PC-9 (cell line): ENCODE results near the gene EPS15. TPM values are rescaled to one million over a fixed set of nuclear protein-coding genes. Genes with fewer than 3 reads are reported as not detected.
"Not testable (repeated sequence)": the region's sequence is repeated elsewhere in the genome, so short reads cannot be mapped to it uniquely, and the experiment has no call there.

Experiments
- BruUV-seq: library from RNA; stranded (reverse); fragments of 400-500 nt; replicated peaks from 2 replicates; lab custom pipeline; 2021; lab: Mats Ljungman, UMichigan
- CTCF ChIA-PET: fragments of 300-600 bp; sonication (Branson Sonifier 250); formaldehyde crosslinking; loops from one replicate; lab custom pipeline; 2022; ENCODE audit warnings: antibody characterized with exemption; lab: Charles Lee
- POLR2A ChIA-PET: fragments of 300-600 bp; sonication (Branson Sonifier 250); formaldehyde crosslinking; loops from one replicate; lab custom pipeline; 2022; ENCODE audit warnings: antibody characterized with exemption; ENCODE audit not compliant: unreplicated experiment; lab: Charles Lee
- DNase-seq, 2 experiments: peaks; one replicate each; pipeline versions ENCODE4 v3.0.0 to v3.0.0-alpha.2; 2015 to 2022; ENCODE audit warnings: mixed read lengths in 1 of 2
- H2AFZ ChIP-seq: fragments of 200-600 bp; sonication (generic); 2 replicates; pipeline ENCODE4 v1.8.1; 2017; ENCODE audit warnings: antibody characterized with exemption
- H3F3A ChIP-seq: fragments of 200-600 bp; sonication (generic); 2 replicates; pipeline ENCODE4 v1.8.1; 2017; ENCODE audit warnings: antibody characterized with exemption, mild to moderate bottlenecking, low read depth; ENCODE audit not compliant: insufficient read depth
- H3K27ac ChIP-seq: fragments of 200-600 bp; sonication (generic); 2 replicates; pipeline ENCODE4 v1.6.1; 2016; ENCODE audit warnings: mixed run types
- H3K27me3 ChIP-seq: fragments of 200-600 bp; sonication (generic); 2 replicates; pipeline ENCODE4 v1.6.1; 2016; ENCODE audit warnings: low read depth, mixed run types; ENCODE audit not compliant: insufficient read depth
- H3K36me3 ChIP-seq: fragments of 200-600 bp; sonication (generic); 2 replicates; pipeline ENCODE4 v1.6.1; 2016; ENCODE audit warnings: low read depth, mixed run types
- H3K4me1 ChIP-seq: fragments of 200-600 bp; sonication (generic); replicated peaks from 2 replicates; pipeline ENCODE4 v1.6.1; 2016; ENCODE audit warnings: mixed run types; ENCODE audit not compliant: insufficient read depth
- H3K4me2 ChIP-seq: fragments of 200-600 bp; sonication (generic); 2 replicates; pipeline ENCODE4 v1.6.1; 2017; ENCODE audit warnings: mixed run types
- H3K4me3 ChIP-seq: fragments of 200-600 bp; sonication (generic); 2 replicates; pipeline ENCODE4 v1.6.1; 2016; ENCODE audit warnings: mixed run types
- H3K79me2 ChIP-seq: fragments of 200-600 bp; sonication (generic); 2 replicates; pipeline ENCODE4 v1.6.1; 2017; ENCODE audit warnings: low read depth, mixed run types
- H3K9me2 ChIP-seq: fragments of 200-600 bp; sonication (generic); 2 replicates; pipeline ENCODE4 v1.8.1; 2017; ENCODE audit warnings: mild to moderate bottlenecking; ENCODE audit not compliant: insufficient read depth
- H3K9me3 ChIP-seq: fragments of 200-600 bp; sonication (generic); 2 replicates; pipeline ENCODE4 v1.8.1; 2016; ENCODE audit warnings: low read depth; ENCODE audit not compliant: insufficient read depth
- H4K20me1 ChIP-seq: fragments of 200-600 bp; sonication (generic); 2 replicates; pipeline ENCODE4 v1.8.1; 2017; ENCODE audit not compliant: insufficient read depth
- CTCF ChIP-seq: fragments of 200-600 bp; sonication (generic); conservative IDR thresholded peaks from 2 replicates; pipeline ENCODE4 v1.6.1; 2017; ENCODE audit warnings: mixed run types, antibody characterized with exemption, mild to moderate bottlenecking, moderate library complexity
- EZH2 ChIP-seq: fragments of 200-600 bp; sonication (generic); IDR thresholded peaks from 2 replicates; pipeline ENCODE4 v1.8.0; 2017; ENCODE audit warnings: antibody characterized with exemption, low read depth
- intact Hi-C: fragments of 100-400 bp; cut with micrococcal nuclease; formaldehyde crosslinking; loops from one replicate; pipeline ENCODE4 v1.10.0; 2022; ENCODE audit not compliant: unreplicated experiment
- total RNA-seq: library from RNA; stranded (reverse); gene quantifications from 2 replicates; pipeline ENCODE4 v1.2.3, GENCODE V29; 2021

EPS15 gene
- total RNA-seq, 1 experiment from 2014 or later: 60.1 TPM

- ChIA-PET CTCF (no interaction called here), POLR2A (interaction anchor here (0.7 kb wide), 1 partner anchor 1812 kb away, joined by 4 read pairs; no protein-coding TSS in a partner anchor)
- BruUV-seq: no TSS peak
- TF ChIP-seq CTCF: no peak
- TF ChIP-seq EZH2: no peak
- no peak overlapping the region for H3K4me3 ChIP-seq
- DNase-seq: no peak
- 0 out of 2 replicates have a peak, but pooled peaks cover 6% of the 10 kb centered on the region for H4K20me1 ChIP-seq
- no peaks in the 10 kb centered on the region for H3K79me2 ChIP-seq
- H3K9me2 ChIP-seq: no peaks in the 10 kb centered on the region
- H3K27ac ChIP-seq: no peak overlapping the region
- H3K9me3 ChIP-seq: no peaks in the 10 kb centered on the region
- no peaks in the 10 kb centered on the region for H3K27me3 ChIP-seq
- H3K36me3 ChIP-seq: peaks cover 12% of the 10 kb centered on the region
- peaks cover 10% of the 10 kb centered on the region for H3F3A ChIP-seq
- H3K4me1 ChIP-seq: no peaks in the 10 kb centered on the region
- H3K4me2 ChIP-seq: no peak overlapping the region
- no peak overlapping the region for H2AFZ ChIP-seq
- intact Hi-C loops: no loop called here
Observed at GRCh38 chr1:51410568-51411460, 108.3 kb downstream of the EPS15 start.

GRCh38 chr1:51409755-51410541 is 109.1 kb downstream of the EPS15 start:
- H3K79me2 ChIP-seq, POLR2A ChIA-PET, H3K27me3 ChIP-seq, H3K27ac ChIP-seq, H2AFZ ChIP-seq, H3K4me3 ChIP-seq, H4K20me1 ChIP-seq, DNase-seq, H3K9me3 ChIP-seq, H3K9me2 ChIP-seq, H3K4me2 ChIP-seq, BruUV-seq, H3K4me1 ChIP-seq, intact Hi-C loops: not testable (repeated sequence)
- CTCF ChIA-PET: interaction anchor here (0.7 kb wide), 2 partner anchors 27 to 1065 kb away, joined by 4 to 5 read pairs; no protein-coding TSS in a partner anchor
- peaks cover 18% of the 10 kb centered on the region for H3K36me3 ChIP-seq
- peaks cover 10% of the 10 kb centered on the region for H3F3A ChIP-seq

- H3K79me2 ChIP-seq: no peaks in the 10 kb centered on the region
Observed at GRCh38 chr1:51392241-51392640, 126.8 kb downstream of the EPS15 start.

GRCh38 chr1:51390641-51391040 is 128.4 kb downstream of the EPS15 start:
- H3F3A ChIP-seq, CTCF ChIA-PET, POLR2A ChIA-PET, DNase-seq, H3K4me3 ChIP-seq, BruUV-seq, intact Hi-C loops, H3K4me1 ChIP-seq, H2AFZ ChIP-seq, H3K27ac ChIP-seq, H4K20me1 ChIP-seq, H3K79me2 ChIP-seq, H3K4me2 ChIP-seq, H3K9me3 ChIP-seq, H3K27me3 ChIP-seq, H3K9me2 ChIP-seq: not testable (repeated sequence)
- peaks cover 25% of the 10 kb centered on the region for H3K36me3 ChIP-seq

More at GRCh38 chr1:51392241-51392640, 126.8 kb downstream of the EPS15 start:
- H3F3A ChIP-seq: peaks cover 5% of the 10 kb centered on the region; the same call in 1 of the 2 replicates
- no peaks in the 10 kb centered on the region for H4K20me1 ChIP-seq
- no peak for DNase-seq
- no peaks in the 10 kb centered on the region for H3K9me2 ChIP-seq
- TF ChIP-seq EZH2 (no peak), CTCF (no peak)
- ChIA-PET CTCF (no interaction called here), POLR2A (no interaction called here)
- H3K4me2 ChIP-seq: no peak overlapping the region
- intact Hi-C loops: no loop called here
- no peak overlapping the region for H3K4me3 ChIP-seq
- peaks cover 27% of the 10 kb centered on the region for H3K36me3 ChIP-seq
- no peaks in the 10 kb centered on the region for H3K9me3 ChIP-seq
- no TSS peak for BruUV-seq
- no peaks in the 10 kb centered on the region for H3K4me1 ChIP-seq
- H3K27ac ChIP-seq: no peak overlapping the region
- no peak overlapping the region for H2AFZ ChIP-seq
- H3K27me3 ChIP-seq: no peaks in the 10 kb centered on the region

- H3K27me3 ChIP-seq, BruUV-seq, H3K4me3 ChIP-seq, H3K27ac ChIP-seq, H4K20me1 ChIP-seq, H3K4me1 ChIP-seq, CTCF ChIA-PET, intact Hi-C loops, H3K9me2 ChIP-seq, H3K9me3 ChIP-seq, DNase-seq, H3K79me2 ChIP-seq, H2AFZ ChIP-seq, POLR2A ChIA-PET, H3K4me2 ChIP-seq, H3F3A ChIP-seq: not testable (repeated sequence)
- H3K36me3 ChIP-seq: peaks cover 17% of the 10 kb centered on the region
Observed at GRCh38 chr1:51387288-51387687, 131.8 kb downstream of the EPS15 start.
